ENCODE measurements around the gene OR56A1.

DNA sequence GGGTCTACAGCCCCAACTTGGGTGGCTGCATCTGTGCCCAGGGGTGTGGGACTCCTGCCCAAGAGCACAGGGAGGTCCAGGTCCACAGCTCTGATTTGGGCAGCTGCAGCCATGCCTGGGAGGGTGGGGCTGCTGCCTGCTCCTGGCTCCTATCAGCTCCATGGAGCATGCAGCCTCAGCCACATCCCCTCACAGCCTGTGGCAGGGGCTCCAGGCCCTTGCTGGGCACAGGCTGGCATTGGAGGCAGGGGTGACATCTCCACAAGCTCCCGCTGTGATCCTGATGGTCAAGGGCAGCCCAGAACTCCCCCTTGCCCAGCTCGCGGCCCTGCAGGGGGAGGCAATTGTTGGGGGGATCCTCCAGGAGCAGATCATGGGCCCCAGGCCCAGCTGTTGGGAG is 17.5 kb downstream of the OR56A1 start:
- TF ChIP-seq, protein P1, sequence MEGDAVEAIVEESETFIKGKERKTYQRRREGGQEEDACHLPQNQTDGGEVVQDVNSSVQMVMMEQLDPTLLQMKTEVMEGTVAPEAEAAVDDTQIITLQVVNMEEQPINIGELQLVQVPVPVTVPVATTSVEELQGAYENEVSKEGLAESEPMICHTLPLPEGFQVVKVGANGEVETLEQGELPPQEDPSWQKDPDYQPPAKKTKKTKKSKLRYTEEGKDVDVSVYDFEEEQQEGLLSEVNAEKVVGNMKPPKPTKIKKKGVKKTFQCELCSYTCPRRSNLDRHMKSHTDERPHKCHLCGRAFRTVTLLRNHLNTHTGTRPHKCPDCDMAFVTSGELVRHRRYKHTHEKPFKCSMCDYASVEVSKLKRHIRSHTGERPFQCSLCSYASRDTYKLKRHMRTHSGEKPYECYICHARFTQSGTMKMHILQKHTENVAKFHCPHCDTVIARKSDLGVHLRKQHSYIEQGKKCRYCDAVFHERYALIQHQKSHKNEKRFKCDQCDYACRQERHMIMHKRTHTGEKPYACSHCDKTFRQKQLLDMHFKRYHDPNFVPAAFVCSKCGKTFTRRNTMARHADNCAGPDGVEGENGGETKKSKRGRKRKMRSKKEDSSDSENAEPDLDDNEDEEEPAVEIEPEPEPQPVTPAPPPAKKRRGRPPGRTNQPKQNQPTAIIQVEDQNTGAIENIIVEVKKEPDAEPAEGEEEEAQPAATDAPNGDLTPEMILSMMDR (conservative IDR thresholded peaks at IDR 0.05; ENCODE audit: low read length) = no peak
- no peak for TF ChIP-seq EZH2phosphoT487 (IDR thresholded peaks at IDR 0.05; ENCODE audit: borderline replicate concordance)
